GM12865 (cell line): ENCODE measurements around the gene EGLN3.

Experiments
- DNase-seq: peaks from one replicate; pipeline ENCODE4 v3.0.0; 2010; ENCODE audit warnings: low read depth
- H3K4me3 ChIP-seq: 2 replicates; pipeline ENCODE4 v1.5.1; 2011; ENCODE audit warnings: mild to moderate bottlenecking, low read depth, low read length, control low read depth
- TF ChIP-seq, protein P1 (sequence below): IDR thresholded peaks from 2 replicates; pipeline ENCODE4 v1.5.1; 2011; ENCODE audit warnings: low read length, control low read depth, low read depth, inconsistent platforms; ENCODE audit not compliant: insufficient read depth; ENCODE audit errors: missing control alignments

Gene EGLN3

DNA sequence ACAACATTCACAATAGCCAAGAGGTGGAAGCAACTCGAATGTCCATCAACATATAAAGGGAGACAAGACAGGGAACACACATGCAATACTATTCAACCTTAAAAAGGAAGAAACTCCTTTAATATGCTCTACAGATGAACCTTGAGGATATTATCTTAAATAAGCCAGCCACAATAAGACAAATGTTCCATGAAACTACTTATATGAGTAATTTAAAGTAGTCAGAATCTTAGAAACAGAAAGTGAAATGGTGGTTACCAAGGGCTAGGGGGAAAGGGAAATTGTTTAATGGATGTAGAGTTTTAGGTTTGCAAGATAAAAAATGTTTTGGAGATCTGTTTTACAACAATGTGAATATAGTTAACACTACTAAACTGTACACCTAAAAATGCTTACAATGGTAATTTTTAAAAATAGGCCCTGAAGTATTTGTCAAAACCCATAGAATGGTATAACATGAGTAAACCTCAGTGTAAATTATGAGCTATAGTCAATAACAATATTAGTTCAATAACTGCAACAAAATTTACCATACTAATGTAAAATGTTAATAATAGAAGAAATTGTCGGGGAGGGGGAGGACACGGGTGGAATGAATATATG is 71.1 kb downstream of the EGLN3 start:
- TF ChIP-seq, protein P1, sequence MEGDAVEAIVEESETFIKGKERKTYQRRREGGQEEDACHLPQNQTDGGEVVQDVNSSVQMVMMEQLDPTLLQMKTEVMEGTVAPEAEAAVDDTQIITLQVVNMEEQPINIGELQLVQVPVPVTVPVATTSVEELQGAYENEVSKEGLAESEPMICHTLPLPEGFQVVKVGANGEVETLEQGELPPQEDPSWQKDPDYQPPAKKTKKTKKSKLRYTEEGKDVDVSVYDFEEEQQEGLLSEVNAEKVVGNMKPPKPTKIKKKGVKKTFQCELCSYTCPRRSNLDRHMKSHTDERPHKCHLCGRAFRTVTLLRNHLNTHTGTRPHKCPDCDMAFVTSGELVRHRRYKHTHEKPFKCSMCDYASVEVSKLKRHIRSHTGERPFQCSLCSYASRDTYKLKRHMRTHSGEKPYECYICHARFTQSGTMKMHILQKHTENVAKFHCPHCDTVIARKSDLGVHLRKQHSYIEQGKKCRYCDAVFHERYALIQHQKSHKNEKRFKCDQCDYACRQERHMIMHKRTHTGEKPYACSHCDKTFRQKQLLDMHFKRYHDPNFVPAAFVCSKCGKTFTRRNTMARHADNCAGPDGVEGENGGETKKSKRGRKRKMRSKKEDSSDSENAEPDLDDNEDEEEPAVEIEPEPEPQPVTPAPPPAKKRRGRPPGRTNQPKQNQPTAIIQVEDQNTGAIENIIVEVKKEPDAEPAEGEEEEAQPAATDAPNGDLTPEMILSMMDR, result no peak
- no peak for DNase-seq
- no peak overlapping the region for H3K4me3 ChIP-seq

DNA sequence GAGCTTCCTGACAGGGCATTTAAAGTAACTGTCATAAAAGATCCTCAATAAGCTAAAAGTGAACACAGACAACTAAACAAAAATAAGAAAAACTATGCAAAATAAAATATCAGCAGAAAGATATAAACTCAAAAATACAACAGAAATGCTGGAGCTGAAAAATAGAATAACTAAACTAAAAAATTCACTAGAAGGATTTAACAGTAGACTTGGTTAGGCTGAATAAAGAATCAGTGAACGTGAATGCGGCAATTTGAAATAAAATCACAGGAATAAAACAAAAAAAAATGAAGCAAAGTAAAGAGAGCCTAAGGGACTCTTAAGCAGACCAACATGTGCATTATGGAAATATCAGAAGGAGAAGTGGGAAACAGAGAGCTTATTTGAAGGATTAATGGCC is 74.6 kb downstream of the EGLN3 start:
- no peak overlapping the region for H3K4me3 ChIP-seq
- no peak for DNase-seq
- TF ChIP-seq, protein P1, result no peak
